Upper lobe of left lung (tissue), 4 donors: ENCODE data around the gene STIL.

Experiments used
- POLR2A ChIP-seq, 4 donors: fragments of 450-650 bp; IDR thresholded peaks; one replicate each; pipeline ENCODE4 v1.5.1; 2016 to 2017; ENCODE audit warnings: antibody characterized with exemption in 4 of 4, mild to moderate bottlenecking in 2 of 4
- TF ChIP-seq, protein P1 (sequence below), 6 experiments: fragments of 450-650 bp in 4 of 6; fragments of 200-600 bp in 2 of 6; sonication (generic) in 2 of 6; IDR thresholded peaks; one replicate each; pipeline ENCODE4 v1.5.1; 2016 to 2019; ENCODE audit warnings: antibody characterized with exemption in 6 of 6

DNA sequence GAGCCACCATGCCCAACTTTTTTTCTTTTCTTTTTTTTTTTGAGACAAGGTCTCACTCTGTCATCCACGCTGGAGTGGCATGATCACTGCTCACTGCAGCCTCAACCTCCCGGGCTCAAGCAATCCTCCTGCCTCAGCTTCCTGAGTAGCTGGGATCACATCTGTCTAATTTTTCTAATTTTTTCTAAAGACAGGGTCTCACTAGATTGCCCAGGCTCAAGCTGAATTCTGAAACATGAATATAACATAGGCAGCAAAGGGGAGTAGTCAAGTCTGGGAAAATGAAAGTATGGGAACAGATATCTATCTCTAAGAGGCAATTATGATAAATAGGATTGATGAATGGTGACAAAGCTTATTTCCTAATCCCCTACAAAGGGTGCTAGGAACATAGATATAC lies 12.3 kb upstream of the STIL start:
- TF ChIP-seq, protein P1, sequence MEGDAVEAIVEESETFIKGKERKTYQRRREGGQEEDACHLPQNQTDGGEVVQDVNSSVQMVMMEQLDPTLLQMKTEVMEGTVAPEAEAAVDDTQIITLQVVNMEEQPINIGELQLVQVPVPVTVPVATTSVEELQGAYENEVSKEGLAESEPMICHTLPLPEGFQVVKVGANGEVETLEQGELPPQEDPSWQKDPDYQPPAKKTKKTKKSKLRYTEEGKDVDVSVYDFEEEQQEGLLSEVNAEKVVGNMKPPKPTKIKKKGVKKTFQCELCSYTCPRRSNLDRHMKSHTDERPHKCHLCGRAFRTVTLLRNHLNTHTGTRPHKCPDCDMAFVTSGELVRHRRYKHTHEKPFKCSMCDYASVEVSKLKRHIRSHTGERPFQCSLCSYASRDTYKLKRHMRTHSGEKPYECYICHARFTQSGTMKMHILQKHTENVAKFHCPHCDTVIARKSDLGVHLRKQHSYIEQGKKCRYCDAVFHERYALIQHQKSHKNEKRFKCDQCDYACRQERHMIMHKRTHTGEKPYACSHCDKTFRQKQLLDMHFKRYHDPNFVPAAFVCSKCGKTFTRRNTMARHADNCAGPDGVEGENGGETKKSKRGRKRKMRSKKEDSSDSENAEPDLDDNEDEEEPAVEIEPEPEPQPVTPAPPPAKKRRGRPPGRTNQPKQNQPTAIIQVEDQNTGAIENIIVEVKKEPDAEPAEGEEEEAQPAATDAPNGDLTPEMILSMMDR (IDR thresholded peaks at IDR 0.05): no peak
- no peak for TF ChIP-seq POLR2A (IDR thresholded peaks at IDR 0.05)
